GM12891 (cell line): ENCODE measurements around the gene GNLY.

Source experiments
- PAX5 ChIP-seq: IDR thresholded peaks from 2 replicates; pipeline ENCODE4 v1.6.1; 2011; ENCODE audit warnings: low read length, moderate library complexity, mild to moderate bottlenecking; ENCODE audit not compliant: insufficient read depth, severe bottlenecking
- POLR2A ChIP-seq: IDR thresholded peaks from 2 replicates; pipeline ENCODE4 v1.6.1; 2011; ENCODE audit warnings: low read depth, low read length, control low read depth
- POLR2AphosphoS5 ChIP-seq: IDR thresholded peaks from 2 replicates; pipeline ENCODE4 v1.6.1; 2011; ENCODE audit warnings: low read depth, low read length, control low read depth

- TF ChIP-seq POLR2A (no peak), POLR2AphosphoS5 (no peak), PAX5 (no peak)
These were observed 49.9 kb downstream of the GNLY start for GRCh38 chr2:85744055-85744454.
